ENCODE data around the gene NDUFS7. TPM values are rescaled to one million over a fixed set of nuclear protein-coding genes. Genes with fewer than 3 reads are reported as not detected.

Gene NDUFS7
- total and polyA plus RNA-seq, 9 of the 15 experiments (the other 6 are each of a cell fraction or from before 2014, with no cell fraction given) = 6.0 to 271 (median 60.6) TPM

DNA sequence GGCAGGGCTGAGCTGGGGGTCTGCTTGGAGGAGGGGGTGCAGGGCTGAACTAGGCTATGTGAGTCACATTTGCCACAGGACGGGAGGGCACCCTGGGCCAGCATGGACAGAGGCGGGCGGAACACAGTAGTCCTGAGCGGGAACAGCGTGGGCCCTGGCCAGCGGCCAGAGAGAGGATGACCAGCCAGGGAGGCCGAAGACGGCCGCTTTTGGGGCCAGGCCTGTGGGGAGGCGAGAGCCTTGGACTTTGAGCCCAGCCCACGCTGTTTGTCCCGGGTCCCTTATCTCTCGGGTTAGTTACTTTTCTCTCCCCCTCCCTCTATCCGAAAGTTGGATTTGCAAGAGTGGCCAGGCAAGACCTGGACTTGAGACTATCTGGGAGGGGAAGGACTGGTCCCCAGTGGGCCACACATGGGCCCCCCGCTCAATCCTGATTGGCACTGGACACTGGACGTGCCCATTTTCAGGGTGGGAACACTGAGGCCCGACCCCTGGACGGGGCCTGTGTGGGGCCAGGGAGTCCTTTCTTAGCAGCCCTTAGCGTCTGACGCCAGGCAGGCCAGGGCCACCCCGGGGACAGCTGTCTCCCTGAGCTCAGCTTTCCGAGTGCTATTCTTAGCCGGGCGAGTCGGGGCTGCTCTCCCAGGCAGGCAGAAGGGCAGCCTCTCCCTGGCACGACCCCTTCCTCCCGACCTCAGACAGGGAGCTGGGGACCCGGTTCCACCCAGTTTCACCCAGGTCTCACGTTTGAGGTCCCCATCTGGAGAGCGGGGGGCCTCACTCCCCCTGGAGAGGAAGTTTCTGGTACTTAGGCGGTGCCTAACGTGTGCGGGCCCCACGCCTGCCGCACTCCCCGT is 16.8 kb downstream of the NDUFS7 start (continued):
- TF ChIP-seq, protein P1, sequence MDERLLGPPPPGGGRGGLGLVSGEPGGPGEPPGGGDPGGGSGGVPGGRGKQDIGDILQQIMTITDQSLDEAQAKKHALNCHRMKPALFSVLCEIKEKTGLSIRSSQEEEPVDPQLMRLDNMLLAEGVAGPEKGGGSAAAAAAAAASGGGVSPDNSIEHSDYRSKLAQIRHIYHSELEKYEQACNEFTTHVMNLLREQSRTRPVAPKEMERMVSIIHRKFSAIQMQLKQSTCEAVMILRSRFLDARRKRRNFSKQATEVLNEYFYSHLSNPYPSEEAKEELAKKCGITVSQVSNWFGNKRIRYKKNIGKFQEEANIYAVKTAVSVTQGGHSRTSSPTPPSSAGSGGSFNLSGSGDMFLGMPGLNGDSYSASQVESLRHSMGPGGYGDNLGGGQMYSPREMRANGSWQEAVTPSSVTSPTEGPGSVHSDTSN (CRISPR knock-in tag; IDR thresholded peaks at IDR 0.05; ENCODE audit: low read depth) = no peak
- TF ChIP-seq, protein P1 (tag; conservative IDR thresholded peaks at IDR 0.05; ENCODE audit: low read depth) = no peak
- peak; percentile 98 for TF ChIP-seq HDAC2 (IDR thresholded peaks at IDR 0.05)
- peak; percentile 98 for TF ChIP-seq SMARCA5 (IDR thresholded peaks at IDR 0.05)
- TF ChIP-seq ZFPM2 (CRISPR knock-in tag; IDR thresholded peaks at IDR 0.05) = no peak
- TF ChIP-seq NEUROD1 (IDR thresholded peaks at IDR 0.05; ENCODE audit: borderline replicate concordance, low read depth, low read length, partially characterized antibody) = no peak
- TF ChIP-seq, protein P2, sequence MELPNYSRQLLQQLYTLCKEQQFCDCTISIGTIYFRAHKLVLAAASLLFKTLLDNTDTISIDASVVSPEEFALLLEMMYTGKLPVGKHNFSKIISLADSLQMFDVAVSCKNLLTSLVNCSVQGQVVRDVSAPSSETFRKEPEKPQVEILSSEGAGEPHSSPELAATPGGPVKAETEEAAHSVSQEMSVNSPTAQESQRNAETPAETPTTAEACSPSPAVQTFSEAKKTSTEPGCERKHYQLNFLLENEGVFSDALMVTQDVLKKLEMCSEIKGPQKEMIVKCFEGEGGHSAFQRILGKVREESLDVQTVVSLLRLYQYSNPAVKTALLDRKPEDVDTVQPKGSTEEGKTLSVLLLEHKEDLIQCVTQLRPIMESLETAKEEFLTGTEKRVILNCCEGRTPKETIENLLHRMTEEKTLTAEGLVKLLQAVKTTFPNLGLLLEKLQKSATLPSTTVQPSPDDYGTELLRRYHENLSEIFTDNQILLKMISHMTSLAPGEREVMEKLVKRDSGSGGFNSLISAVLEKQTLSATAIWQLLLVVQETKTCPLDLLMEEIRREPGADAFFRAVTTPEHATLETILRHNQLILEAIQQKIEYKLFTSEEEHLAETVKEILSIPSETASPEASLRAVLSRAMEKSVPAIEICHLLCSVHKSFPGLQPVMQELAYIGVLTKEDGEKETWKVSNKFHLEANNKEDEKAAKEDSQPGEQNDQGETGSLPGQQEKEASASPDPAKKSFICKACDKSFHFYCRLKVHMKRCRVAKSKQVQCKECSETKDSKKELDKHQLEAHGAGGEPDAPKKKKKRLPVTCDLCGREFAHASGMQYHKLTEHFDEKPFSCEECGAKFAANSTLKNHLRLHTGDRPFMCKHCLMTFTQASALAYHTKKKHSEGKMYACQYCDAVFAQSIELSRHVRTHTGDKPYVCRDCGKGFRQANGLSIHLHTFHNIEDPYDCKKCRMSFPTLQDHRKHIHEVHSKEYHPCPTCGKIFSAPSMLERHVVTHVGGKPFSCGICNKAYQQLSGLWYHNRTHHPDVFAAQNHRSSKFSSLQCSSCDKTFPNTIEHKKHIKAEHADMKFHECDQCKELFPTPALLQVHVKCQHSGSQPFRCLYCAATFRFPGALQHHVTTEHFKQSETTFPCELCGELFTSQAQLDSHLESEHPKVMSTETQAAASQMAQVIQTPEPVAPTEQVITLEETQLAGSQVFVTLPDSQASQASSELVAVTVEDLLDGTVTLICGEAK (IDR thresholded peaks at IDR 0.05) = 0 out of 2 replicates have a peak, but pooled peaks have one; percentile 15
- TF ChIP-seq, protein P2 (CRISPR knock-in tag; IDR thresholded peaks at IDR 0.05) = no peak
- TF ChIP-seq MEF2A (IDR thresholded peaks at IDR 0.05; ENCODE audit: control insufficient read depth, low read depth, low read length) = peak; percentile 2; the same call in 1 of the 2 replicates
- TF ChIP-seq, protein P3, sequence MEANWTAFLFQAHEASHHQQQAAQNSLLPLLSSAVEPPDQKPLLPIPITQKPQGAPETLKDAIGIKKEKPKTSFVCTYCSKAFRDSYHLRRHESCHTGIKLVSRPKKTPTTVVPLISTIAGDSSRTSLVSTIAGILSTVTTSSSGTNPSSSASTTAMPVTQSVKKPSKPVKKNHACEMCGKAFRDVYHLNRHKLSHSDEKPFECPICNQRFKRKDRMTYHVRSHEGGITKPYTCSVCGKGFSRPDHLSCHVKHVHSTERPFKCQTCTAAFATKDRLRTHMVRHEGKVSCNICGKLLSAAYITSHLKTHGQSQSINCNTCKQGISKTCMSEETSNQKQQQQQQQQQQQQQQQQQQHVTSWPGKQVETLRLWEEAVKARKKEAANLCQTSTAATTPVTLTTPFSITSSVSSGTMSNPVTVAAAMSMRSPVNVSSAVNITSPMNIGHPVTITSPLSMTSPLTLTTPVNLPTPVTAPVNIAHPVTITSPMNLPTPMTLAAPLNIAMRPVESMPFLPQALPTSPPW (CRISPR knock-in tag; IDR thresholded peaks at IDR 0.05) = peak; percentile 13; the same call in 1 of the 2 replicates
- peak; percentile 74 to 82 for TF ChIP-seq HDAC1 (IDR thresholded peaks at IDR 0.05)
- TF ChIP-seq MIER1 (IDR thresholded peaks at IDR 0.05; ENCODE audit: low read depth) = 0 out of 2 replicates have a peak, but pooled peaks have one; percentile 29
- TF ChIP-seq SPI1 (IDR thresholded peaks at IDR 0.05; ENCODE audit: borderline replicate concordance, low read depth, low read length) = peak; percentile 44; the same call in 1 of the 2 replicates
- no peak for TF ChIP-seq BRCA1 (IDR thresholded peaks at IDR 0.05)
- TF ChIP-seq BRCA1 (CRISPR knock-in tag; IDR thresholded peaks at IDR 0.05) = no peak
